ENCODE measurements around the gene MAP3K19.
"Not testable (repeated sequence)": the region's sequence is repeated elsewhere in the genome, so short reads cannot be mapped to it uniquely, and the experiment has no call there.

GRCh38 chr2:134967166-134967565 lies 80.1 kb downstream of the MAP3K19 start:
- TF ChIP-seq CTCF (IDR thresholded peaks at IDR 0.05; ENCODE audit: poor library complexity); EZH2 (IDR thresholded peaks at IDR 0.05; ENCODE audit: borderline replicate concordance): not testable (repeated sequence)

All from hepatocyte (in vitro differentiated cells).